Erythroblast (primary cell): ENCODE results near the gene CFAP97D2.

ENCODE experiments used
- GATA1 ChIP-seq: IDR thresholded peaks from 2 replicates; pipeline ENCODE4 v1.6.1; 2011; ENCODE audit warnings: low read depth, mild to moderate bottlenecking, control low read depth, low read length, moderate library complexity
- POLR2A ChIP-seq: IDR thresholded peaks from 2 replicates; pipeline ENCODE4 v1.6.1; 2011; ENCODE audit warnings: mild to moderate bottlenecking, low read length

DNA sequence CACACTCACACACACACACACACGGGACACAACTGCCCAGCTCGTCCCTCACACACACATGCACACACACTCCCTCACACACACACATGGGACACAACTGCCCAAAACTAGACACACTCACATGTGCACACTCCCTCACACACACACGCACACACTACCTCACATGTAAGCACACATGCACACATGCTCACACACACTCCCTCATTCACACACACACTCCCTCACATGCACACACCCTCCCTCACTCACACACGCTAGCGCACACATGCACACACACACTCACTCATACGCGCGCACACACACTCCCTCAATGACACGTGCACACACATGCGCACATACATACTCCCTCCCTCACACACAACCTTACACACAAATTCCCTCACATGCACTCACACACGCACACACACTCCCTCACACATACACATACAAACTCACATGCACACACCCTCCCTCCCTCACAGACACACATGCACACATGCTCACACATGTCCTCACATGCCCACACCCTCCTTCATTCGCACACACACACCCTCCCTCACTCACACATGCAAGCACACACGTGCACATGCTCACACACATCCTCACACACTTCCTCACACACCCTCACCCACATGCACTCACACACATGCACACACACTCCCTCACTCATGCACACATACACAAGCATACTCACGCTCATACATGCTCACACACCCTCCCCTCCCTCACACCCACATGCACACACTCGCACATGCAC is 37.6 kb upstream of the CFAP97D2 start:
- TF ChIP-seq POLR2A: no peak
- no peak for TF ChIP-seq GATA1
